HUES64 (cell line): ENCODE results near the gene ELOVL2.

Source experiments
- H3K27ac ChIP-seq: 2 replicates; pipeline ENCODE4 v1.7.0; 2013; ENCODE audit warnings: low read depth, low read length, inconsistent platforms
- H3K27me3 ChIP-seq: 2 replicates; pipeline ENCODE4 v1.6.1; 2013; ENCODE audit warnings: mild to moderate bottlenecking, low read length; ENCODE audit not compliant: insufficient read depth
- H3K36me3 ChIP-seq: 2 replicates; pipeline ENCODE4 v1.6.1; 2013; ENCODE audit warnings: mild to moderate bottlenecking, low read length; ENCODE audit not compliant: insufficient read depth
- H3K4me1 ChIP-seq: 2 replicates; pipeline ENCODE4 v1.6.1; 2013; ENCODE audit warnings: mild to moderate bottlenecking, low read length, moderate library complexity; ENCODE audit not compliant: insufficient read depth
- H3K4me3 ChIP-seq: 2 replicates; pipeline ENCODE4 v1.5.1; 2013; ENCODE audit warnings: mild to moderate bottlenecking, low read length, moderate library complexity
- H3K9ac ChIP-seq: 2 replicates; pipeline ENCODE4 v1.6.1; 2013; ENCODE audit warnings: mild to moderate bottlenecking, low read depth, low read length
- H3K9me3 ChIP-seq: 2 replicates; pipeline ENCODE4 v1.6.1; 2013; ENCODE audit warnings: low read depth, low read length; ENCODE audit not compliant: insufficient read depth
- WGBS: fragments of 150-250, 120-280 bp; methylation state at CpG from one replicate; pipeline ENCODE4 v1.1.7; 2013; ENCODE audit warnings: missing lambda C conversion rate; 5-methylcytosine and 5-hydroxymethylcytosine counted together

ELOVL2 gene

DNA sequence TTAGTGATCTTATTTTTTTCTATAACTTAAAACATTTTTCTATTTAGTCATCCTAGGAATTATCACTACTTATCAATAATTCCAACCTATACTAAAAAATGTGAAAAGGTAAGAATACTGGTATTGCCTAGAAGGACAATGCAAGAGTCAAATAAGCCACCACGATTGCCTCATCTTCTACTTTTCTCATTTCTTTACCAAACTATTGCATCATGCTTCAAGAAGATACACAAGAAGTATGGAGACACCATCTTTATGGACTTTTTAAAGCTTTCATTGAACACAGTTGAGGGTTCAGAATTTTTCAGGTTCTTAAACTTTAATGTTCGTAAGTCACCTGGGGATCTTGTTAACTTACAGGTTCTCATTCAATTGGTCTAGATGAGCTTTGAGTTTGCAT, 25.9 kb downstream of the ELOVL2 start:
- Histone ChIP-seq H3K4me1 (peaks cover 23% of the 10 kb centered on the region), H3K9ac (no peak overlapping the region), H3K27ac (no peak overlapping the region), H3K27me3 (no peaks in the 10 kb centered on the region), H3K9me3 (no peaks in the 10 kb centered on the region), H3K4me3 (no peak overlapping the region), H3K36me3 (no peaks in the 10 kb centered on the region)
- WGBS: 93% methylated on average over 2 of the region's 2 CpGs

DNA sequence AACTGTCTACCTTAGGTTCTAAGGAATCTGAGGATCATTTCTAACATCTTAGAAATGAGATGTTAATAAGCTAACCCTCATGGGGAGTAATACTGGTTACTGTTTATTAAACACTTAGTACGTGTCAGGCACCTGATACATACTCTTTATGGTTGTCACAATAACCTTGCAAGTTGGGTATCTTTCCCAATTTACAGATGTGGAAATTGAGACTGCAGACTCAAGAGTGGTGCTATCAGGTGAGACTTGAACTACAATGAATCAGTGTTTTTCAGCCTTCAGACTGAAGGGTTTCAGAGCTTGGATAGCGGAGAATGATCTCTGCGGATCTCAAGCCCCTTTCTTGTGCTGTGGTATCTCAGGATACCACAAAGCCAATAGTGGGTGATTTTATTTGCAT, 27.0 kb downstream of the ELOVL2 start:
- H3K4me3 ChIP-seq: no peak overlapping the region
- peaks cover 18% of the 10 kb centered on the region; the same call in 1 of the 2 replicates for H3K4me1 ChIP-seq
- no peak overlapping the region for H3K27ac ChIP-seq
- H3K27me3 ChIP-seq: no peaks in the 10 kb centered on the region
- H3K9ac ChIP-seq: no peak overlapping the region
- H3K36me3 ChIP-seq: no peaks in the 10 kb centered on the region
- no peaks in the 10 kb centered on the region for H3K9me3 ChIP-seq
- 92% methylated on average over 3 of the region's 3 CpGs for WGBS

DNA sequence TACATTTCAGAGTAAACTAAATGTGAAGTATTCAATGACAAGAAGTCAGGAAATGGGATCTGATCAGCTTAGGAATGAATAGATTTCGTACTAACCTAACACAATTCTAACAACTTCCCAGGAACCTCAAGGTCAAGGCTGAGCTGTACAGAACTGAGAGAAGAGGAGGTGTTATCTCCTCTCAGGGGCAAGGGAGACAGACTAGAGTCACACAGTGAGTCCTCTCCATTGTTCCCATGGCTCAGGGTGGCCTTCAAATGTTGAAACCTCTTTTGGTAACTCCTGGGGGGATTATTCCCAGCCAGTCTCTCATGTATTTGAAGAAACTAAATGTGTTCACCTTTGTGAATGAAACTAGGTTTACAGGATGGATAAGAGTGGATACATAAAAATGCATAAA, 27.7 kb downstream of the ELOVL2 start:
- Histone ChIP-seq H3K27ac (no peak overlapping the region), H3K27me3 (no peaks in the 10 kb centered on the region), H3K9me3 (no peaks in the 10 kb centered on the region), H3K9ac (no peak overlapping the region), H3K4me1 (peaks cover 17% of the 10 kb centered on the region; the same call in 1 of the 2 replicates), H3K4me3 (no peak overlapping the region), H3K36me3 (no peaks in the 10 kb centered on the region)
- no CpG with 5 or more reads among the region's 1 CpG for WGBS

DNA sequence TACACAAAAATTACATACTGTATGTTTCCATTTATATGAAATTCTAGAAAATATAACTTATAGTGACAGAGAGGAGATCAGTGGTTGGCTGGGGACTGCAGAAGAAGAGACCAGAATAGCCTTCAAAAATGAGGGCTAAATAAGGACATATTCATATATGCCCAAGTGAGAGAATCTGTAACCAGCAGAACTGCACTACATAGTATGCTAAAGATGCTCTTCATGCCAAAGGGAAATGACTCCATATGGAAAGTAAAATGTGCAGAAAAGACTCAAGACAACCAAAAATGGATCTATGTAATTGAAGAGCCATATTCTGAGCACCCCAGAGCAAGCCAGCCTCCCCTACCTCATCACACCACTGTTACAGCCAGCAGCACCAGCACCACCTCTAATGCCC, 29.0 kb downstream of the ELOVL2 start:
- Histone ChIP-seq H3K9ac (no peak overlapping the region), H3K4me3 (no peak overlapping the region), H3K27ac (no peak overlapping the region), H3K36me3 (no peaks in the 10 kb centered on the region), H3K4me1 (peaks cover 11% of the 10 kb centered on the region; the same call in 1 of the 2 replicates), H3K9me3 (no peaks in the 10 kb centered on the region), H3K27me3 (no peaks in the 10 kb centered on the region)

DNA sequence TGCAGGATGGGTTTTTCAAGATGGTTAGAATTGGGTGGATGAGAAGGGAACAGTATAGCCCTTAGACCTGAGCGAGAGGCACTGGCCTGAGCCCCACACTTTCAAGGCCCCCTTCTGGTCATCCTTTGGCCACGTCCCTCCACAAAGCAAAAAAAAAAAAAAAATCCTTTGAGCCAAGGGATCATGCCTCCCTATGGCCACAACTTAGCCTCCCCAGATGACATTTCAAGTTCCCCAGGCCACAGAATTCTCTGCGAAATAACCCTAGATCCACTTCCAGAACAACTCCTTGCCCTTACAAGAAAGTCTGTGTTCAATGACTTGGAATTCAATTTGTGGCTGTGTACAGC, 30.4 kb downstream of the ELOVL2 start:
- H3K4me1 ChIP-seq: peaks cover 20% of the 10 kb centered on the region; the same call in 1 of the 2 replicates
- H3K36me3 ChIP-seq: no peaks in the 10 kb centered on the region
- no peaks in the 10 kb centered on the region for H3K9me3 ChIP-seq
- H3K27me3 ChIP-seq: no peaks in the 10 kb centered on the region
- WGBS: 70% methylated on average over 3 of the region's 3 CpGs
- H3K9ac ChIP-seq: no peak overlapping the region
- H3K27ac ChIP-seq: no peak overlapping the region
- H3K4me3 ChIP-seq: no peak overlapping the region

DNA sequence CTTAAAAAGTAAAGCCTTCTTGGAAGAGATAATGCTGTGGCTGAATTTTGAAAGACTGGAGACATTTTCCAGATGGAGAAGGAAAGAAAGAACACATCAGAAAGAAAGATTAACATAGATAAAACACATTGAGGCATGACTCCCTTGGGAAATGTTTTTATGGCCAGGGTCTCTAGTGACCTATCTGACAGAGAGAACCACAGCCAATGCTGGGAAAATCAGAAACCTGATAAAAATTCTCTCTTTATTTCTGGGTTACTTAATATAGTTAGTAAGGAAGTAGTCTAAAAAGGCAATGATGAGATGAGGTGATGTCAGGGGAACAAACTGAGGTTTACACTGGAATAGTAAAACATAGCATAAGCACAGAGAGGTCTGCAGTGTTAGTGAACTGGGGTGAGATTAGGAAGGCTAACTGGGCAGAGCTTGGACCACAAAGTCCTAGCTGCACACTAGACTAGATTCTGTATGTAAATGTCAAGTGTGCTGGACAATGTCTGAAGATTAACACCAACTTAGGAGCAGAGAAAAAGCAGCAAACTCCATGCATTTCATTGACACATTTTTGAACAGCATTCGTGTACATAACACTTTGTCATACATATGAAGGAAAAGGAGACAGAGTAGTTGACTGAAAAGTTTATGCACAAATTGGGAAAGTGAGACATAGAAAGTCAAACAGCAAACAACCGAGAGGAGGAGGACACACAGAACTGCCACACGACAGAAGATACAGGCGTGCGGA, 31.0 kb downstream of the ELOVL2 start:
- Histone ChIP-seq H3K36me3 (no peaks in the 10 kb centered on the region), H3K4me3 (no peak overlapping the region), H3K27ac (no peak overlapping the region), H3K9ac (no peak overlapping the region), H3K27me3 (no peaks in the 10 kb centered on the region), H3K9me3 (no peaks in the 10 kb centered on the region), H3K4me1 (peaks cover 23% of the 10 kb centered on the region; the same call in 1 of the 2 replicates)
- WGBS: 94% methylated on average over 5 of the region's 5 CpGs

DNA sequence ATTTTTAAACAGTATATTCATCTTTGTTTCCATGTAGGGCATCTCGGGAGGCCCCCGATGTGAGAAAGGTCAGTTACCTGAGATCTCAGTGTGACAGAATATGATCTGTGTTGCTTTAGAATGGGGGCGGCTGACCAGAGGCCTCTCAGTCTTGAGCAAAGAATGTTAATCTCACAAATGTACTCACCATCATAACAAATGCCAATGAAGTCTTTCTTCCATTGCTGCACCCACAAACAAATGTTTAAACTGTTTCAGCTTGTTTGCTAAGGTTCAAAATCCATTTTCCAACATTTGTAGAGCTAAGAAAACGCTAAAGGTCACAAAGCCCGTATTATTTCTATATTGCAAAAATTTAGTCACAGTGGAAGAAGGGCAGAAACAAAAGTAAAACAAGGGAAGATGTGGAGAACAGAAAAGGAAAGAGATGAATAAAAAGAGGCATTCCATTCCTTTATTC, 31.8 kb downstream of the ELOVL2 start:
- Histone ChIP-seq H3K36me3 (no peaks in the 10 kb centered on the region), H3K9me3 (no peaks in the 10 kb centered on the region), H3K4me1 (peaks cover 25% of the 10 kb centered on the region; the same call in 1 of the 2 replicates), H3K9ac (no peak overlapping the region), H3K27ac (no peak overlapping the region), H3K27me3 (no peaks in the 10 kb centered on the region), H3K4me3 (no peak overlapping the region)
- 98% methylated on average over 4 of the region's 5 CpGs for WGBS

DNA sequence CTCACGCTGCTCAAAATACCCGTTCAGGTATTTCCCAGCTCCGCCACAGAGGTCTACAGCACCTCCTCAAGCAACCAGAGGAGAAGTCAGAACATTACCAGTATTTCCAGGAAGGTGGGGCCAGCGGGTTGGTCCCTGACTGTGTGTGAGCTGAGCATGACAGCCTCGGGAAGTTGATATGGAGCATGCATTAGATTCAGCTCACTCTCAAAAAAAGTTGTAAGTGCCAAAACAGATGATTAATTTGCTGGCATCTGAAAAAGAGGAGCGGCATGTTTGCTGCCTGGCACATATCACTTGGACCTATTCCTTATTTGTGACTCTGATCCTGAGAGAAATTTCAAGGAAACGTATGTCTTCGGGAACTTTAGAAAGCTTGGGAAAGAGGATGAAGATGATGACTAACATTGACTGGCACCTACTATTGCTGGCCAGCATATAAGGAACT, 32.3 kb downstream of the ELOVL2 start:
- Histone ChIP-seq H3K4me1 (peaks cover 25% of the 10 kb centered on the region; the same call in 1 of the 2 replicates), H3K27me3 (no peaks in the 10 kb centered on the region), H3K36me3 (no peaks in the 10 kb centered on the region), H3K9me3 (no peaks in the 10 kb centered on the region), H3K9ac (no peak overlapping the region), H3K27ac (no peak overlapping the region), H3K4me3 (no peak overlapping the region)
- WGBS: 68% methylated on average over 8 of the region's 8 CpGs

DNA sequence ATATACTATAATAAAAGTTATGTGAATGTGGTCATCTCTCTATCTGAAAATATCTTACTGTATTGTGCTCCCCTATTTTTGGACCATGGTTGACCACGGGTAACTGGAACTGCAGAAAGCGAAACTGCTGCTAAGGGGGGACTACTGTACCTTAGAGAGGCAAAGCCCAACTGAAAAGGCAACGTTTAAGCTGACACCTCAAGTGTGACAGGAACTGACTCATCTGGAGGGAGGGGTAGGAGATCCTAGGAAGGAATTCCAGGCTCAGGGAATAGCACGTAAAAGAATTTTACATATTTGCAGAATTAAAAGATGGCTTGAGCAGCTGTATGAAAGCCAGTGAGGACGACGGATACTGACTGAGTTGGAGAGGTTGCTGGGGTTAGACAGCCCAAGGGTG, 34.8 kb downstream of the ELOVL2 start:
- H3K9ac ChIP-seq: no peak overlapping the region
- peaks cover 25% of the 10 kb centered on the region; the same call in 1 of the 2 replicates for H3K4me1 ChIP-seq
- no peaks in the 10 kb centered on the region for H3K36me3 ChIP-seq
- no peaks in the 10 kb centered on the region for H3K9me3 ChIP-seq
- H3K27ac ChIP-seq: no peak overlapping the region
- H3K27me3 ChIP-seq: no peaks in the 10 kb centered on the region
- no peak overlapping the region for H3K4me3 ChIP-seq
- 39% methylated on average over 6 of the region's 6 CpGs for WGBS

DNA sequence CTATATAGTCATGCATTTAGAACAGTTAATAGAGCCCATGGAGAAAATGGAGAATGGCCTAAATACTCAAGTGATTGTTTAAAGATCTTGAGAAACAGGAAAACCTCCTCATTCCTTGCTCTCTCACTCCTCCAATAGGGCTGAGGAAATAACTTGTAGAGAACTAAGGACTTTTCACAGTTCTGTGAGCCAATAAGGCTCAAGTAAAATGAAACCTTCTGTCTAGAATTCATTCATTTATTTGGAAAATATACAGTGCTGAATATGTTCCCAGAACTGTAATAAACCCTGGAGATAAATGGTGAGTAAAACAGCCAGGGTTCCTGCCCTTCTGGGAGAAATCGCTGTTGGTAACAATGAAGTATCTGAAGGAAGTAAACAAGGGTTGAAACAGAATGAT, 35.3 kb downstream of the ELOVL2 start:
- Histone ChIP-seq H3K9me3 (no peaks in the 10 kb centered on the region), H3K27ac (no peak overlapping the region), H3K27me3 (no peaks in the 10 kb centered on the region), H3K36me3 (no peaks in the 10 kb centered on the region), H3K9ac (no peak overlapping the region), H3K4me1 (peaks cover 25% of the 10 kb centered on the region; the same call in 1 of the 2 replicates), H3K4me3 (no peak overlapping the region)
- WGBS: 83% methylated on average over 1 of the region's 1 CpG

DNA sequence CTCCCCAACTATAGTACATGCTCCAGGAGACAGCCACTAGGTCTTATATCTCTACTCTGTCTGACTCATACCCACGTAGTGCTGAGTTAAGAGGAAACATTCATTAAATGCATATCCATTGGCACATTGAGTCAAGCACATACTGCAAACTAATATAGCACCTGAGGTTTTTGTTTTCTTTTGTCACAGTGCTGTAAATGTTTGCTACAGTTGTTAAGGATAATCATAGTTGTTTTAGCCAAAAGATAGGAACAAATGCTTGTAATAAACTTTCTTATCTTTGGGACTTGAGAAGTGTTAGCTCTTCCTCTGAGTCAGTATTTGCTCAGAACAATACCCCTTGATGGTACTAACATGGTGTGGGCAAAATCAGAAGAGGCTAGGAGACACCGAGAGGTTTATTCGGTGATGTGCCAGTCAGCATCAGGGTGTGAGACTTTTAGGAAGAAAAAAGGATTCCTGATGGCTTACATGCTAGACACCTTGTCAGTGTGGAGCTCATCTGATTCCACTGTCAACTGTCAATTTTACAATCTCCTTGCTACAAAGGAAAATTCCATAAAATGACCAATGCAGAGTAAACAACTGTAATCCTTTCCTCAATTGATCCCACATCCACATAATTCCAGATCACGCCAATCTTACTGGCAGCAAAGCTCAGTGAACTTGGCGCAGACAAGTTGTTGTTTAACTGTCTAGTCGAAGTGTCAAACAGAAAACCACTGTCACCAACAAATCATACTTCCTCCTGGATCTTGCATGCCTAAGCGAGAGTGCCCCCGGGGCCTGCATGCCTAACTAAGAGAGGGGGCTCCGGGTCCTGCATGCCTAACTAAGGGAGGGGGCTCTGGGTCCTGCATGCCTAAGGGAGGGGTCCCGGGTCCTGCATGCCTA, 36.1 kb downstream of the ELOVL2 start:
- Histone ChIP-seq H3K27me3 (no peaks in the 10 kb centered on the region), H3K9me3 (no peaks in the 10 kb centered on the region), H3K4me1 (peaks cover 25% of the 10 kb centered on the region; the same call in 1 of the 2 replicates), H3K9ac (no peak overlapping the region), H3K36me3 (no peaks in the 10 kb centered on the region), H3K27ac (no peak overlapping the region), H3K4me3 (no peak overlapping the region)
- WGBS: 67% methylated on average over 10 of the region's 10 CpGs
